SK-N-SH (cell line): Measurements from ENCODE around the gene BRDT. TPM values are rescaled to one million over a fixed set of nuclear protein-coding genes. Genes with fewer than 3 reads are reported as not detected.

ENCODE experiments used
- CTCF ChIA-PET: fragments of 300-600, 350-600 bp; formaldehyde crosslinking; extraction: SDS; loops from one replicate; lab custom pipeline; 2021; lab: Yijun Ruan, JAX
- POLR2A ChIA-PET: fragments of 350-600 bp; sonication (Branson Sonifier 250); formaldehyde crosslinking; extraction: SDS; loops from one replicate; lab custom pipeline; 2020; ENCODE audit warnings: antibody characterized with exemption, inconsistent platforms; lab: Yijun Ruan, JAX
- DNase-seq: peaks from one replicate; pipeline ENCODE4 v3.0.0; 2012
- H2AFZ ChIP-seq: fragments of 200-600 bp; sonication (generic); 2 replicates; pipeline ENCODE4 v1.8.1; 2016; ENCODE audit warnings: antibody characterized with exemption, mild to moderate bottlenecking, low read depth
- H3F3A ChIP-seq: fragments of 200-600 bp; sonication (generic); replicated peaks from 2 replicates; pipeline ENCODE3; 2016; ENCODE audit warnings: antibody characterized with exemption, mild to moderate bottlenecking; ENCODE audit not compliant: insufficient read depth
- H3K27ac ChIP-seq, 2 experiments: fragments of 200-500 bp in 1 of 2; fragments of 200-600 bp in 1 of 2; sonication (Bioruptor generic) in 1 of 2; sonication (generic), shearing (Covaris generic) in 1 of 2; 2 replicates each; pipeline versions ENCODE4 v1.5.1 to v1.6.1; 2014 to 2016; ENCODE audit warnings: low read depth in 2 of 2, inconsistent platforms in 1 of 2, low read length in 1 of 2, mild to moderate bottlenecking in 1 of 2, mixed read lengths in 1 of 2
- H3K27me3 ChIP-seq: fragments of 200-600 bp; sonication (generic), shearing (Covaris generic); 2 replicates; pipeline ENCODE4 v1.6.1; 2016; ENCODE audit warnings: mixed run types; ENCODE audit not compliant: insufficient read depth
- H3K36me3 ChIP-seq, 2 experiments: fragments of 200-500 bp in 1 of 2; fragments of 200-600 bp in 1 of 2; sonication (Bioruptor generic) in 1 of 2; sonication (generic) in 1 of 2; replicated peaks in 1 of 2; 2 replicates each; pipeline versions ENCODE3 to v1.5.1; 2014 to 2016; ENCODE audit warnings: low read length in 1 of 2, mild to moderate bottlenecking in 1 of 2; ENCODE audit not compliant: insufficient read depth in 2 of 2, control insufficient read depth in 1 of 2
- H3K4me1 ChIP-seq, 2 experiments: fragments of 200-500 bp in 1 of 2; fragments of 200-600 bp in 1 of 2; sonication (Bioruptor generic) in 1 of 2; sonication (generic), shearing (Covaris generic) in 1 of 2; 2 replicates each; pipeline versions ENCODE4 v1.5.1 to v1.6.1; 2014 to 2016; ENCODE audit warnings: low read depth in 1 of 2, low read length in 1 of 2, mixed run types in 1 of 2; ENCODE audit not compliant: insufficient read depth in 2 of 2, control insufficient read depth in 1 of 2
- H3K4me2 ChIP-seq: fragments of 200-600 bp; sonication (generic), shearing (Covaris generic); 2 replicates; pipeline ENCODE4 v1.6.1; 2017; ENCODE audit warnings: mixed run types
- H3K4me3 ChIP-seq, 2 experiments: fragments of 200-500 bp in 1 of 2; fragments of 200-600 bp in 1 of 2; sonication (Bioruptor generic) in 1 of 2; sonication (generic), shearing (Covaris generic) in 1 of 2; 2 replicates each; pipeline versions ENCODE4 v1.5.1 to v1.8.1; 2014 to 2016; ENCODE audit warnings: low read depth in 2 of 2, inconsistent platforms in 1 of 2, low read length in 1 of 2, mild to moderate bottlenecking in 1 of 2, mixed read lengths in 1 of 2, moderate library complexity in 1 of 2
- H3K79me2 ChIP-seq: fragments of 200-600 bp; sonication (generic); 2 replicates; pipeline ENCODE4 v1.8.1; 2017; ENCODE audit warnings: mild to moderate bottlenecking; ENCODE audit not compliant: insufficient read depth
- H3K9ac ChIP-seq: fragments of 200-600 bp; sonication (generic); 2 replicates; pipeline ENCODE4 v1.6.1; 2017; ENCODE audit warnings: mixed run types
- H3K9me2 ChIP-seq: fragments of 200-600 bp; sonication (generic); 2 replicates; pipeline ENCODE4 v1.6.1; 2017; ENCODE audit warnings: mixed run types
- H3K9me3 ChIP-seq: fragments of 200-600 bp; sonication (generic); 2 replicates; pipeline ENCODE4 v1.6.1; 2017; ENCODE audit warnings: mixed run types, mild to moderate bottlenecking, moderate library complexity
- H4K20me1 ChIP-seq: fragments of 200-600 bp; sonication (generic); 2 replicates; pipeline ENCODE4 v1.6.1; 2017; ENCODE audit warnings: mild to moderate bottlenecking, mixed run types; ENCODE audit not compliant: insufficient read depth
- CHD2 ChIP-seq: fragments of 150-350 bp; IDR thresholded peaks from 2 replicates; pipeline ENCODE4 v1.6.1; 2018; ENCODE audit warnings: low read length; ENCODE audit not compliant: partially characterized antibody
- CTCF ChIP-seq: fragments of 200-600 bp; sonication (generic); IDR thresholded peaks from 2 replicates; pipeline ENCODE4 v1.6.1; 2017; ENCODE audit warnings: antibody characterized with exemption, mild to moderate bottlenecking, moderate library complexity
- EP300 ChIP-seq, 2 experiments: IDR thresholded peaks; 2 replicates each; pipeline versions ENCODE4 v1.4.0 to v1.6.1; 2012; ENCODE audit warnings: borderline replicate concordance in 1 of 2, low read depth in 1 of 2, low read length in 1 of 2
- EZH2phosphoT487 ChIP-seq: fragments of 200-600 bp; sonication (generic); IDR thresholded peaks from 2 replicates; pipeline ENCODE4 v1.6.1; 2017; ENCODE audit warnings: low read depth, mixed run types, mild to moderate bottlenecking, antibody characterized with exemption, moderate library complexity, borderline replicate concordance
- FOSL2 ChIP-seq: IDR thresholded peaks from 2 replicates; pipeline ENCODE4 v1.4.0; 2012; ENCODE audit warnings: low read depth, mild to moderate bottlenecking, moderate library complexity, borderline replicate concordance
- FOXM1 ChIP-seq: IDR thresholded peaks from 2 replicates; pipeline ENCODE4 v1.4.0; 2012; ENCODE audit warnings: low read depth, mild to moderate bottlenecking
- GABPA ChIP-seq: IDR thresholded peaks from 2 replicates; pipeline ENCODE4 v1.4.0; 2012; ENCODE audit warnings: low read depth, mild to moderate bottlenecking
- GATA2 ChIP-seq: sonication (generic); formaldehyde crosslinking; IDR thresholded peaks from 2 replicates; pipeline ENCODE4 v1.5.0; 2020; ENCODE audit warnings: mild to moderate bottlenecking, missing genetic modification reagents
- IRF3 ChIP-seq: fragments of 150-350 bp; IDR thresholded peaks from 2 replicates; pipeline ENCODE4 v1.6.1; 2016; ENCODE audit warnings: mild to moderate bottlenecking, low read depth, low read length
- MAX ChIP-seq: IDR thresholded peaks from 2 replicates; pipeline ENCODE4 v1.4.0; 2012; ENCODE audit warnings: low read depth
- MEF2A ChIP-seq: IDR thresholded peaks from 2 replicates; pipeline ENCODE4 v1.4.0; 2012; ENCODE audit warnings: low read depth, borderline replicate concordance
- NRF1 ChIP-seq: IDR thresholded peaks from 2 replicates; pipeline ENCODE4 v1.6.1; 2012; ENCODE audit warnings: low read depth, mild to moderate bottlenecking, low read length
- POLR2AphosphoS5 ChIP-seq: IDR thresholded peaks from 2 replicates; pipeline ENCODE4 v1.6.1; 2012; ENCODE audit warnings: low read depth, low read length
- RAD21 ChIP-seq: IDR thresholded peaks from 2 replicates; pipeline ENCODE4 v1.6.1; 2012; ENCODE audit warnings: mild to moderate bottlenecking, low read length
- RFX5 ChIP-seq: IDR thresholded peaks from 2 replicates; pipeline ENCODE4 v1.6.1; 2012; ENCODE audit warnings: mild to moderate bottlenecking, improper control_type of control experiment, low read length
- SMC3 ChIP-seq: IDR thresholded peaks from 2 replicates; pipeline ENCODE4 v1.6.1; 2012; ENCODE audit warnings: low read depth, low read length, improper control_type of control experiment
- TEAD4 ChIP-seq: IDR thresholded peaks from 2 replicates; pipeline ENCODE4 v1.4.0; 2012; ENCODE audit warnings: mild to moderate bottlenecking, borderline replicate concordance; ENCODE audit not compliant: insufficient read depth
- USF1 ChIP-seq: IDR thresholded peaks from 2 replicates; pipeline ENCODE4 v1.4.0; 2012; ENCODE audit warnings: low read depth, borderline replicate concordance
- YY1 ChIP-seq: IDR thresholded peaks from 2 replicates; pipeline ENCODE4 v1.4.0; 2012; ENCODE audit warnings: low read depth, mild to moderate bottlenecking
- WGBS: methylation state at CpG from one replicate; pipeline ENCODE4 v1.1.6; 2017; ENCODE audit warnings: low lambda C conversion rate; 5-methylcytosine and 5-hydroxymethylcytosine counted together
- polyA plus RNA-seq, 3 experiments: library from polyadenylated mRNA; depleted of rRNA; stranded (reverse); fragments of >200 nt; gene quantifications; 2 replicates each; pipeline ENCODE4 v1.2.3, GENCODE V29; 2012

Gene BRDT
- polyA plus RNA-seq, 1 of the 3 experiments (the other 2 are of a cell fraction), result not detected

DNA sequence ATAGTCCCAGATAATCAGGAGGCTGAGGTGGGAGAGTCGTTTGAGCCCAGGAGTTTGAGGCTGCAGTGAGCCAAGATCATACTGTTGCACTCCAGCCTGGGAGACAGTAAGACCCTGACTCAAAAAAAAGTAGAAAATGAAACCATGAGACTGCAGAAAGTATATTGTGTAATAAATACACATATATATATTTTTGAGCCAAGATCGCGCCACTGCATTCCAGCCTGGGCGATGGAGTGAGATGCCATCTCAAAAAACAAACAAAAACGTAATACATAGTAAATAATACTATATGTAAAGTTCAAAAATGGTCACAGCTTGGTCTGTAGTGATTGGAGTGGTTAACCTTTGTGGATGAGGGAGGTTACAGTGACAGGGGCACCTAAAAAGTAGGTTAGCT lies 9.7 kb downstream of the BRDT start:
- H3K9me3 ChIP-seq, result no peaks in the 10 kb centered on the region
- no peak overlapping the region for H3K4me3 ChIP-seq
- no peaks in the 10 kb centered on the region for H4K20me1 ChIP-seq
- H3K9ac ChIP-seq, result no peak overlapping the region
- no peak for TF ChIP-seq IRF3
- no peak for TF ChIP-seq GATA2 (CRISPR knock-in tag)
- TF ChIP-seq MAX, result no peak
- no peaks in the 10 kb centered on the region for H3F3A ChIP-seq
- WGBS, result 59% methylated on average over 5 of the region's 5 CpGs
- H3K79me2 ChIP-seq, result no peaks in the 10 kb centered on the region
- no peaks in the 10 kb centered on the region for H3K9me2 ChIP-seq
- DNase-seq, result no peak
- H2AFZ ChIP-seq, result no peak overlapping the region
- H3K4me1 ChIP-seq, result no peaks in the 10 kb centered on the region
- no peak overlapping the region for H3K4me2 ChIP-seq
- H3K27ac ChIP-seq, result no peak overlapping the region
- POLR2A ChIA-PET, result no interaction called here
- peaks cover 15% of the 10 kb centered on the region; the same call in 1 of the 2 replicates for H3K27me3 ChIP-seq
- CTCF ChIA-PET, result interaction anchor here (0.8 kb wide), 1 partner anchor 38 kb away, joined by 3 read pairs; no protein-coding TSS in a partner anchor
- H3K36me3 ChIP-seq, result no peaks in the 10 kb centered on the region

DNA sequence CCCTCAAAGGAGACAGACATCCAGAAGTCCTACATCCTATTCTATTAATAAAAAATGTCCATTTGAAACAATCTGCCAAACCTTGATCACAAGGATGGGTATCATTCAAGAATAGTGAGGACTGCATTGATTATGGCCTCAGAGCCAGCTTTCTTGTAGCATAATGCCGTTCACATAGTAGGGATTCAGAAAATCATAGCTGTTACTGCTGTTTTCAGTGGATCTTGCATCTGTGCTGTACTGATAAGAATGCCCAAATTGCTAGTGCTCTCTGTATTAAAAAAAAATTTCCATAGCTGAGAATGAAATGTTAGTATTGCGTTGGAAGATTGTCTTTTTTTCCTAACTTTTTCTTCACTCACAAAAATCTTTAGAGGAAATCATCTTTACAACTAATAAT lies 19.1 kb downstream of the BRDT start:
- no peak overlapping the region for H3K27ac ChIP-seq
- peaks cover 14% of the 10 kb centered on the region for H3K27me3 ChIP-seq
- H3K4me3 ChIP-seq, result no peak overlapping the region
- no peak for DNase-seq
- no peaks in the 10 kb centered on the region for H3F3A ChIP-seq
- no peak overlapping the region for H2AFZ ChIP-seq
- no peaks in the 10 kb centered on the region for H3K4me1 ChIP-seq
- no peak overlapping the region for H3K9ac ChIP-seq
- no peaks in the 10 kb centered on the region for H3K9me3 ChIP-seq
- POLR2A ChIA-PET, result no interaction called here
- no peaks in the 10 kb centered on the region for H4K20me1 ChIP-seq
- no peaks in the 10 kb centered on the region for H3K36me3 ChIP-seq
- 9% methylated on average over 2 of the region's 2 CpGs for whole genome bisulfite sequencing
- no peaks in the 10 kb centered on the region for H3K79me2 ChIP-seq
- no peak for TF ChIP-seq CTCF
- TF ChIP-seq TEAD4, result no peak
- no peak for TF ChIP-seq CHD2
- no peak for TF ChIP-seq GABPA
- no peak for TF ChIP-seq FOSL2
- no peak for TF ChIP-seq SMC3
- no peak for TF ChIP-seq MAX
- no peak for TF ChIP-seq YY1
- TF ChIP-seq FOXM1, result no peak
- TF ChIP-seq NRF1, result no peak
- TF ChIP-seq EP300 (IDR thresholded peaks at IDR 0.05; ENCODE audit: borderline replicate concordance in 1 of 2, low read depth in 1 of 2, low read length in 1 of 2), result no peak
- TF ChIP-seq RFX5, result no peak
- no peak for TF ChIP-seq RAD21
- TF ChIP-seq USF1, result no peak
- no peak for TF ChIP-seq POLR2AphosphoS5
- no peak for TF ChIP-seq EZH2phosphoT487
- no peak for TF ChIP-seq MEF2A
- TF ChIP-seq GATA2 (CRISPR knock-in tag), result no peak
- H3K4me2 ChIP-seq, result no peak overlapping the region
- H3K9me2 ChIP-seq, result no peaks in the 10 kb centered on the region
- CTCF ChIA-PET, result no interaction called here
